ENCODE measurements around the gene PDE7B.

GRCh38 chr6:135913785-135914184 lies 62.3 kb downstream of the PDE7B start:
- TF ChIP-seq SPI1 (IDR thresholded peaks at IDR 0.05; ENCODE audit: low read depth, low read length) (no peak), POLR2AphosphoS5 (IDR thresholded peaks at IDR 0.05; ENCODE audit: low read depth, low read length) (no peak), TAF1 (IDR thresholded peaks at IDR 0.05; ENCODE audit: low read depth, low read length) (no peak), POLR2A (IDR thresholded peaks at IDR 0.05; ENCODE audit: low read depth, low read length) (no peak)
